OCI-LY1 (cell line): ENCODE measurements around the gene C17orf100.
A peak's percentile ranks its signal among the peaks of the same experiment; 100 is the strongest.
"Not testable (repeated sequence)": the region's sequence is repeated elsewhere in the genome, so short reads cannot be mapped to it uniquely, and the experiment has no call there.

ENCODE experiments used
- H2AFZ ChIP-seq: fragments of 200-600 bp; sonication (generic), shearing (Covaris generic); 2 replicates; pipeline ENCODE4 v1.6.0; 2014; ENCODE audit warnings: antibody characterized with exemption, mild to moderate bottlenecking, low read length
- H3F3A ChIP-seq: fragments of 200-600 bp; sonication (generic), shearing (Covaris generic); 2 replicates; pipeline ENCODE4 v1.6.0; 2014; ENCODE audit warnings: mild to moderate bottlenecking, antibody characterized with exemption, low read length, moderate library complexity; ENCODE audit not compliant: insufficient read depth
- H3K27ac ChIP-seq: fragments of 200-600 bp; sonication (generic); 2 replicates; pipeline ENCODE4 v1.5.1; 2014; ENCODE audit warnings: low read length, mixed run types, mild to moderate bottlenecking, low read depth; ENCODE audit not compliant: poor library complexity, severe bottlenecking
- H3K27me3 ChIP-seq: fragments of 200-600 bp; sonication (generic); 2 replicates; pipeline ENCODE4 v1.6.0; 2014; ENCODE audit warnings: antibody characterized with exemption, mild to moderate bottlenecking, low read length, moderate library complexity; ENCODE audit not compliant: insufficient read depth
- H3K36me3 ChIP-seq: fragments of 200-600 bp; sonication (generic); 2 replicates; pipeline ENCODE4 v1.6.1; 2014; ENCODE audit warnings: mild to moderate bottlenecking, antibody characterized with exemption, low read length, moderate library complexity, mixed read lengths; ENCODE audit not compliant: insufficient read depth
- H3K4me1 ChIP-seq: fragments of 200-600 bp; sonication (generic); 2 replicates; pipeline ENCODE4 v1.5.1; 2014; ENCODE audit warnings: mild to moderate bottlenecking, low read length, moderate library complexity; ENCODE audit not compliant: insufficient read depth, severe bottlenecking
- H3K4me2 ChIP-seq: fragments of 200-600 bp; sonication (generic), shearing (Covaris generic); 2 replicates; pipeline ENCODE4 v1.6.1; 2014; ENCODE audit warnings: low read length
- H3K4me3 ChIP-seq: fragments of 200-600 bp; sonication (generic); 2 replicates; pipeline ENCODE4 v1.5.1; 2014; ENCODE audit warnings: low read length, low read depth, mild to moderate bottlenecking, mixed read lengths; ENCODE audit not compliant: poor library complexity, severe bottlenecking
- H3K79me2 ChIP-seq: fragments of 200-600 bp; shearing (Covaris generic); 2 replicates; pipeline ENCODE4 v1.6.1; 2016; ENCODE audit warnings: mixed run types, low read length, mixed read lengths; ENCODE audit not compliant: insufficient read depth
- H3K9ac ChIP-seq: fragments of 200-600 bp; sonication (generic), shearing (Covaris generic); 2 replicates; pipeline ENCODE4 v1.6.1; 2014; ENCODE audit warnings: mild to moderate bottlenecking, low read length, mixed read lengths
- H3K9me2 ChIP-seq: fragments of 200-600 bp; sonication (generic), shearing (Covaris generic); 2 replicates; pipeline ENCODE4 v1.6.1; 2014; ENCODE audit warnings: low read depth, mild to moderate bottlenecking, low read length, mixed read lengths
- H3K9me3 ChIP-seq: fragments of 200-600 bp; shearing (Covaris generic); 2 replicates; pipeline ENCODE4 v1.6.1; 2014; ENCODE audit warnings: low read length, mixed read lengths
- H4K20me1 ChIP-seq: fragments of 200-600 bp; sonication (generic), shearing (Covaris generic); 2 replicates; pipeline ENCODE4 v1.6.0; 2016; ENCODE audit warnings: mild to moderate bottlenecking, low read length; ENCODE audit not compliant: insufficient read depth
- EZH2 ChIP-seq: fragments of 200-600 bp; sonication (generic), shearing (Covaris generic); IDR thresholded peaks from 2 replicates; pipeline ENCODE4 v1.8.0; 2017; ENCODE audit warnings: borderline replicate concordance, mixed run types, mild to moderate bottlenecking, antibody characterized with exemption, low read length, moderate library complexity, mixed read lengths
- TF ChIP-seq, protein P1 (sequence below): fragments of 200-600 bp; sonication (generic), shearing (Covaris generic); IDR thresholded peaks from 2 replicates; pipeline ENCODE4 v1.5.1; 2017; ENCODE audit warnings: mild to moderate bottlenecking, antibody characterized with exemption, low read length, moderate library complexity, mixed read lengths

C17orf100 gene

DNA sequence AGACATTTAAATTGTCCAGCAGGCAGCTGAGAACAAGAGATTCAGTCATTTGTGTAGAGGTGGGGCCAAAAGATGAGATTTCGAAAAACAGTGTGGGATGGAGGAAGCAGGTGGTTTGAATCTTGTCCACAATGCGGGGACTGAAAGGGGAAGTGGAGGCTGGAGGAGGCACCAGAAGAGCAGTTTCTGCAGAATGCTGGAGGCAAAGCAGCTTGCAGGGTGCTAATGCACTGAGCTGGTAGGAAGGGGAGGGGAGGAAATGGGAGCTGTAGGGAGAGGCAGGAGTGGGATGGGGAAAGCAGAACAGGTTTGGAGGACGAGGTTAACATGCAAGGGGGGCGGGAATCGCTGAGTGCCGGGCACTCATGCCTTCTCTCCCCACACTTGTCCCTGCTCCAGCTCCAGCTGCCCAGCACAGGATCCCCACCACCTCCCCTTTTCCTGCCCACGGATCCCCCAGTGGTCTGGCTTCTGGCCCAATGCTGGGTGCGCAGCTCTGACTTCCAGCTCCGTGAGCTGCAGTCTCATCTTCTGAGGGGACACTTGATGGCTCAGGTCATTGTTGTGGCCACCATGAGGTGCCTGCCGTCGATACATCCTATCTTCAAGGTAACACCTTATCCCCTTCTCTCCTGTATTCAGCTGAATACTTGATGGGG, 9.4 kb downstream of the C17orf100 start:
- Histone ChIP-seq H3K4me3 (peak overlapping the region; percentile 29), H3K79me2 (no peaks in the 10 kb centered on the region), H3K9me2 (no peaks in the 10 kb centered on the region), H3F3A (no peaks in the 10 kb centered on the region), H3K9me3 (no peaks in the 10 kb centered on the region), H4K20me1 (no peaks in the 10 kb centered on the region), H3K36me3 (peaks cover 3% of the 10 kb centered on the region; the same call in 1 of the 2 replicates), H3K4me2 (peak overlapping the region; percentile 17; the same call in 1 of the 2 replicates), H2AFZ (no peak overlapping the region), H3K9ac (no peak overlapping the region), H3K27ac (peak overlapping the region; percentile 30), H3K4me1 (peaks cover 27% of the 10 kb centered on the region), H3K27me3 (no peaks in the 10 kb centered on the region)
- TF ChIP-seq, protein P1, sequence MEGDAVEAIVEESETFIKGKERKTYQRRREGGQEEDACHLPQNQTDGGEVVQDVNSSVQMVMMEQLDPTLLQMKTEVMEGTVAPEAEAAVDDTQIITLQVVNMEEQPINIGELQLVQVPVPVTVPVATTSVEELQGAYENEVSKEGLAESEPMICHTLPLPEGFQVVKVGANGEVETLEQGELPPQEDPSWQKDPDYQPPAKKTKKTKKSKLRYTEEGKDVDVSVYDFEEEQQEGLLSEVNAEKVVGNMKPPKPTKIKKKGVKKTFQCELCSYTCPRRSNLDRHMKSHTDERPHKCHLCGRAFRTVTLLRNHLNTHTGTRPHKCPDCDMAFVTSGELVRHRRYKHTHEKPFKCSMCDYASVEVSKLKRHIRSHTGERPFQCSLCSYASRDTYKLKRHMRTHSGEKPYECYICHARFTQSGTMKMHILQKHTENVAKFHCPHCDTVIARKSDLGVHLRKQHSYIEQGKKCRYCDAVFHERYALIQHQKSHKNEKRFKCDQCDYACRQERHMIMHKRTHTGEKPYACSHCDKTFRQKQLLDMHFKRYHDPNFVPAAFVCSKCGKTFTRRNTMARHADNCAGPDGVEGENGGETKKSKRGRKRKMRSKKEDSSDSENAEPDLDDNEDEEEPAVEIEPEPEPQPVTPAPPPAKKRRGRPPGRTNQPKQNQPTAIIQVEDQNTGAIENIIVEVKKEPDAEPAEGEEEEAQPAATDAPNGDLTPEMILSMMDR, result no peak
- no peak for TF ChIP-seq EZH2

DNA sequence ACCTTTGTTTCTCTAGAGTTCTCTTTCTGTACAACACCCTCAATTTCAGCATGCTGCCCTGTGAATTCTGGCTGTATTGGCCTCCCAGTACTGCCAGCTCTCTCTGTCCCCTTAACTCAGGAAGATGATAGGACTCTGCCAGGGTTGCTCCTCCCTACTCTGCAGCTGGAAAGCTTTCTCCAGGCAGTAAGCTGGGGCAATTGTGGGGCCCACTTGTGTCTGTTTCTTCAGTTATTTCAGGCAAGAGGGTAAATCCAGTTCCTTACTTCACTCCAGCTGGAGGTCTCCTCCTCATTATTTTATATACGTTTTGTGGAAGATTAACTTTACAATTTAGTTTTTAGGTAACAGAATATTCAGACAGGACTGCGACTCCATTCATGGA, 9.9 kb downstream of the C17orf100 start:
- Histone ChIP-seq H3K27me3 (no peaks in the 10 kb centered on the region), H3K4me3 (no peak overlapping the region), H3F3A (no peaks in the 10 kb centered on the region), H3K9ac (no peak overlapping the region), H3K27ac (no peak overlapping the region), H4K20me1 (no peaks in the 10 kb centered on the region), H2AFZ (no peak overlapping the region), H3K4me1 (peaks cover 27% of the 10 kb centered on the region), H3K36me3 (peaks cover 3% of the 10 kb centered on the region; the same call in 1 of the 2 replicates), H3K4me2 (peak overlapping the region; percentile 17; the same call in 1 of the 2 replicates), H3K79me2 (no peaks in the 10 kb centered on the region), H3K9me3 (no peaks in the 10 kb centered on the region), H3K9me2 (no peaks in the 10 kb centered on the region)
- TF ChIP-seq EZH2, result no peak
- TF ChIP-seq, protein P1, result no peak

DNA sequence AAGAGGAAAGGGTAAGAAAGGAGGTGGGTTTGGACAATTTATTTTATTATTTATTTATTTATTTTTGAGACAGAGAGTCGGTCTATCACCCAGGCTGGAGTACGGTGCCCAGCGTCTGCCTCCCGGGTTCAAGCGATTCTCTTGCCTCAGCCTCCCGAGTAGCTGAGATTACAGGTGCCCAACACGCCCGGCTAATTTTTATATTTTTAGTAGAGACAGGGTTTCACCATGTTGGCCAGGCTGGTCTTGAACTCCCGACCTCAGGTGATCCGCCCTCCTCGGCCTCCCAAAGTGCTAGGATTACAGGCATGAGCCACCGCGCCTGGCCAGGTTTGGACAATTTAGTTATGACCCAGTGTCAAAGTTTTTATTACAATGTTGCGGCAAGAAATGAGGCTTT, 11.6 kb downstream of the C17orf100 start:
- not testable (repeated sequence) for H3K4me2 ChIP-seq, H3K9me2 ChIP-seq, H3K27ac ChIP-seq, H3K4me3 ChIP-seq, H3K79me2 ChIP-seq, H2AFZ ChIP-seq, H3K36me3 ChIP-seq, H3K9ac ChIP-seq, H4K20me1 ChIP-seq, H3F3A ChIP-seq, H3K9me3 ChIP-seq, H3K27me3 ChIP-seq
- H3K4me1 ChIP-seq, result peaks cover 18% of the 10 kb centered on the region

DNA sequence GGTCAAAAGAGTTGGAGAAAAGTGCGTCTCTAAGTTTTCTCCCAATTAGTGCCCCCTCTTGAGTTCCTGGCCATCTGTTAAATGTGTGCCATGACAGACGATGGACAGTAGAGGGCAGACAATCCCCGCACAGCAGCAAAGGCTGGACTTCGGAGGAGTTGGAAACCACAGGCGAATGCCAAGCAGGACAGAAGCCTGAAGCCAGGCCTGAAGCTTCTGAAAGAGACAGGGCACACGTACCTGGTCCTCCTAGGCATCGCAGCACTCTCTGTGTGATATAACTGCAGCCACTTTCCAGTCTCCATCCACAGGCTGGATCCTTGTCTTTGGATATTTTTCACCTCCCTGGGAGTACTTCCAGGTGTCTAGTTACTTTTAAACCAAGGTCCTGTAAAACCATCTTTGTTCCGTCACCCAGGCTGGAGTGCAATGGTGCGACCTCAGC, 14.5 kb downstream of the C17orf100 start:
- Histone ChIP-seq H3K27me3 (no peaks in the 10 kb centered on the region), H3K4me1 (peaks cover 5% of the 10 kb centered on the region), H3F3A (no peaks in the 10 kb centered on the region), H3K79me2 (no peaks in the 10 kb centered on the region), H3K9ac (no peak overlapping the region), H3K4me3 (no peak overlapping the region), H3K36me3 (0 out of 2 replicates have a peak, but pooled peaks cover 7% of the 10 kb centered on the region), H3K4me2 (no peak overlapping the region), H3K27ac (no peak overlapping the region), H4K20me1 (no peaks in the 10 kb centered on the region), H3K9me2 (no peaks in the 10 kb centered on the region), H3K9me3 (no peaks in the 10 kb centered on the region), H2AFZ (no peak overlapping the region)
- TF ChIP-seq, protein P1, result peak; percentile 75
- TF ChIP-seq EZH2, result no peak
